Measurements from ENCODE around the gene ANGPTL8. TPM values are rescaled to one million over a fixed set of nuclear protein-coding genes. Genes with fewer than 3 reads are reported as not detected.

Gene ANGPTL8
- total and polyA plus RNA-seq, 2 experiments from 2014 or later: not detected

- TF ChIP-seq JUNB (IDR thresholded peaks at IDR 0.05; ENCODE audit: unreplicated experiment) (no peak), CREB1 (CRISPR knock-in tag; IDR thresholded peaks at IDR 0.05; ENCODE audit: low read depth) (no peak), ZNF462 (CRISPR knock-in tag; IDR thresholded peaks at IDR 0.05) (no peak), ZNF114 (CRISPR knock-in tag; IDR thresholded peaks at IDR 0.05) (no peak), ZNF331 (CRISPR knock-in tag; IDR thresholded peaks at IDR 0.05; ENCODE audit: low read depth) (no peak), ETS1 (IDR thresholded peaks at IDR 0.05) (no peak), POLR2AphosphoS5 (IDR thresholded peaks at IDR 0.05; ENCODE audit: low read depth) (no peak), EZH2 (IDR thresholded peaks at IDR 0.05; ENCODE audit: low read depth, unreplicated experiment) (no peak), CTCF (conservative IDR thresholded peaks at IDR 0.05; ENCODE audit: low read depth in 2 of 2) (no peak), EZH2phosphoT487 (IDR thresholded peaks at IDR 0.05; ENCODE audit: unreplicated experiment) (no peak), STAT1 (IDR thresholded peaks at IDR 0.05; ENCODE audit: unreplicated experiment) (no peak), NANOG (IDR thresholded peaks at IDR 0.05; ENCODE audit: borderline replicate concordance) (no peak), REST (IDR thresholded peaks at IDR 0.05; ENCODE audit: unreplicated experiment) (no peak)
- Histone ChIP-seq H3K4me1 (ENCODE audit: insufficient read depth) (no peaks in the 10 kb centered on the region), H3F3A (replicated peaks; ENCODE audit: low read depth) (0 out of 2 replicates have a peak, but pooled peaks cover 7% of the 10 kb centered on the region), H3K79me2 (replicated peaks; ENCODE audit: insufficient read depth) (no peaks in the 10 kb centered on the region), H3K36me3 (ENCODE audit: insufficient read depth) (0 out of 2 replicates have a peak, but pooled peaks cover 3% of the 10 kb centered on the region), H3K4me3 (no peak overlapping the region), H3K27ac (ENCODE audit: low read depth) (no peak overlapping the region), H3K27me3 (ENCODE audit: insufficient read depth) (no peaks in the 10 kb centered on the region), H2AFZ (no peak overlapping the region), H3K9me2 (ENCODE audit: insufficient read depth) (no peaks in the 10 kb centered on the region), H3K4me2 (no peak overlapping the region), H4K20me1 (replicated peaks; ENCODE audit: insufficient read depth) (0 out of 2 replicates have a peak, but pooled peaks cover 3% of the 10 kb centered on the region)
- peaks cover 17% of the 10 kb centered on the region for H3K36me3 Mint-ChIP-seq (ENCODE audit: low read depth)
- no peak overlapping the region for H3K27ac Mint-ChIP-seq
- H3K4me1 Mint-ChIP-seq: no peaks in the 10 kb centered on the region
- peaks cover 1% of the 10 kb centered on the region for H3K27me3 Mint-ChIP-seq (ENCODE audit: insufficient read depth, low read depth, poor library complexity)
- H3K9me3 Mint-ChIP-seq: no peaks in the 10 kb centered on the region; the same call in 2 of the 3 replicates
- ATAC-seq (no peak), DNase-seq (ENCODE audit: low spot score) (no peak)
- H3K4me3 Mint-ChIP-seq: no peak overlapping the region
Measured at GRCh38 chr19:11210656-11210928, 28.8 kb upstream of the ANGPTL8 start.
